Gastroesophageal sphincter (tissue), 3 donors: ENCODE measurements around the gene SULT4A1.

Source experiments
- POLR2A ChIP-seq, 2 donors: fragments of 450-650 bp; IDR thresholded peaks; one replicate each; pipeline ENCODE4 v1.6.1; 2017; ENCODE audit warnings: antibody characterized with exemption in 2 of 2, mild to moderate bottlenecking in 2 of 2, moderate library complexity in 1 of 2
- POLR2AphosphoS5 ChIP-seq: sonication (generic); formaldehyde crosslinking; IDR thresholded peaks from one replicate; pipeline ENCODE4 v1.6.1; 2017; ENCODE audit warnings: antibody characterized with exemption
- TF ChIP-seq, protein P1 (sequence below), 4 experiments: fragments of 200-600 bp in 2 of 4; fragments of 450-650 bp in 2 of 4; sonication (generic) in 1 of 4; IDR thresholded peaks; one replicate each; pipeline ENCODE4 v1.5.1; 2017 to 2019; ENCODE audit warnings: antibody characterized with exemption in 4 of 4, mild to moderate bottlenecking in 2 of 4, moderate library complexity in 2 of 4

DNA sequence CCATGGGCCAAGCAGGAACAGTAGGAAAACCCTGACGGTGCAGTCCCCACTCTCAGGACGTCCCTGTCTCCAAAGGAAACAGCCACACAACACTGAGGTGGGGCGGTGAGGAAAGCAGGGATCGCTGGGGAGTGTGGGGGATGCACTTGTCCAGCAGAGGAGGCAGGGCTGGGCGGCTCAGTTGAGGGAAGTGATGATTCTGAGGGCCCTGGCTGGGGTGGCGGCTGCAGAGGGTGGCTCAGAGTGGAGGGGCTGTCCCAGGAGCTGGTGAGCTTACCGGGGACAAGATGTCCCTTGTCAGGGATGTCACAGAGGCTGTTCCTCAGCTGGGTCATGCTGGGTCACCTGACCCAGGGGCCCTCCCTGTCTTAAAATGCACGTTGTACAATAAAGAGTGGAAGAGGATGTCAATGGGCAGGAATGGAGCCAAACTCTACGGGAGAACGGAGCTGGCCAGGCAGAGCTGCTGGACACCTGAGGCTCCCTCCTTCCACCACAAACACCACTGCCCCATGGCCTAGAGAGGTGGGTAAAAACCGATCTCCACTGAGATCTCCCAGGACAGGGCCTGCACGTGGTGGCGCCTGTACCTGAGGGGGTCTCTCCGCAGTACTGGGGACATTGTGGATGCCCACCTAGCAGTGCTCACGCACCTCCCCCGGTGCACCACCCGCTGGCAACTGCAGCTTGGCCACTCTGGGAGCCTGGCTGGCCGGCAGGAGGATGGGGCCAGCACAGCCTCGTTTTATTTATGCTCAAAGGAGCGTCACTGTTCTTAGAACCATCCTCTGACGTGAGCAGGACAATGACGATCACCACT is 40.5 kb downstream of the SULT4A1 start:
- TF ChIP-seq, protein P1, sequence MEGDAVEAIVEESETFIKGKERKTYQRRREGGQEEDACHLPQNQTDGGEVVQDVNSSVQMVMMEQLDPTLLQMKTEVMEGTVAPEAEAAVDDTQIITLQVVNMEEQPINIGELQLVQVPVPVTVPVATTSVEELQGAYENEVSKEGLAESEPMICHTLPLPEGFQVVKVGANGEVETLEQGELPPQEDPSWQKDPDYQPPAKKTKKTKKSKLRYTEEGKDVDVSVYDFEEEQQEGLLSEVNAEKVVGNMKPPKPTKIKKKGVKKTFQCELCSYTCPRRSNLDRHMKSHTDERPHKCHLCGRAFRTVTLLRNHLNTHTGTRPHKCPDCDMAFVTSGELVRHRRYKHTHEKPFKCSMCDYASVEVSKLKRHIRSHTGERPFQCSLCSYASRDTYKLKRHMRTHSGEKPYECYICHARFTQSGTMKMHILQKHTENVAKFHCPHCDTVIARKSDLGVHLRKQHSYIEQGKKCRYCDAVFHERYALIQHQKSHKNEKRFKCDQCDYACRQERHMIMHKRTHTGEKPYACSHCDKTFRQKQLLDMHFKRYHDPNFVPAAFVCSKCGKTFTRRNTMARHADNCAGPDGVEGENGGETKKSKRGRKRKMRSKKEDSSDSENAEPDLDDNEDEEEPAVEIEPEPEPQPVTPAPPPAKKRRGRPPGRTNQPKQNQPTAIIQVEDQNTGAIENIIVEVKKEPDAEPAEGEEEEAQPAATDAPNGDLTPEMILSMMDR (IDR thresholded peaks at IDR 0.05): no peak
- TF ChIP-seq POLR2A (IDR thresholded peaks at IDR 0.05) (no peak), POLR2AphosphoS5 (no peak)
